Renal pelvis (tissue), 4 donors: ENCODE results near the gene TRIAP1. TPM values are rescaled to one million over a fixed set of nuclear protein-coding genes. Genes with fewer than 3 reads are reported as not detected.

Source experiments
- DNase-seq: peaks from one replicate; pipeline ENCODE4 v3.0.0-alpha.2; 2013
- polyA plus RNA-seq, 3 donors: library from polyadenylated mRNA; unstranded; fragments of 120-200 nt; gene quantifications; one replicate each; pipeline ENCODE4 v1.2.1, GENCODE V29; 2013; ENCODE audit not compliant: insufficient read length in 3 of 3

Gene TRIAP1
- polyA plus RNA-seq, 3 donors, result 37.1 to 43.4 (median 41.3) TPM

DNA sequence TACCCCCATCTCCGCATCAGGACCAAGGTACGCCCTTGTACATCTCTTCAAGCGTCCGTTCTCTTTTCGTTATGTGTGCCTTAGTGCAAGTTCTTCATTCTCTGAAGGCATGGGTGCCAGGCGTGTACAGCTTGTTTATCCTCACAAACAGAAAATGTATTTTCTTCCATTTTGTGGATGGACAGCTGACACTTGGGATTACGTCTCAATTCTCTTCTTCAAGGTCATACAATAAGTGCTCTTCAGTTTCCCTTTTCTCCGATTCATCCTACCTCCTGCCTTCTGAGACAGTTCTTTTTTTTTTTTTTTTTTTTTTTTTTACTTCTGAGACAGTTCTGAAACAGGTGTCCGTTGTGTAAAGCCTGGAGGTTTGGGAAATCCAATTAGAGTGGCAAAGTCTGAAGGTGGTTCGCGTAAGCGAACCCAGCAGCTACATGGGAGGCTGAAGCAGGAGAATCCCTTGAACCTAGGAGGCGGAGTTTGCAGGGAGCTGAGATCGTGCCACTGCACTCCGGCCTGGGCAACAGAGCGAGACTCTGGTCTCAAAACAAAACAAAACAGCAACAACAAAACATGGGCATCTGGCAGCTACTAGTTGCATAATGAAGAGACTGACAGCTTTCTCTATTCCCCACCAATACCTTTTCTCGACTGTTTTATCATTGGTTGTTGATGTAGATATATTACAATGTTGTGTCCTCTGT, 7.5 kb downstream of the TRIAP1 start:
- no peak for DNase-seq

DNA sequence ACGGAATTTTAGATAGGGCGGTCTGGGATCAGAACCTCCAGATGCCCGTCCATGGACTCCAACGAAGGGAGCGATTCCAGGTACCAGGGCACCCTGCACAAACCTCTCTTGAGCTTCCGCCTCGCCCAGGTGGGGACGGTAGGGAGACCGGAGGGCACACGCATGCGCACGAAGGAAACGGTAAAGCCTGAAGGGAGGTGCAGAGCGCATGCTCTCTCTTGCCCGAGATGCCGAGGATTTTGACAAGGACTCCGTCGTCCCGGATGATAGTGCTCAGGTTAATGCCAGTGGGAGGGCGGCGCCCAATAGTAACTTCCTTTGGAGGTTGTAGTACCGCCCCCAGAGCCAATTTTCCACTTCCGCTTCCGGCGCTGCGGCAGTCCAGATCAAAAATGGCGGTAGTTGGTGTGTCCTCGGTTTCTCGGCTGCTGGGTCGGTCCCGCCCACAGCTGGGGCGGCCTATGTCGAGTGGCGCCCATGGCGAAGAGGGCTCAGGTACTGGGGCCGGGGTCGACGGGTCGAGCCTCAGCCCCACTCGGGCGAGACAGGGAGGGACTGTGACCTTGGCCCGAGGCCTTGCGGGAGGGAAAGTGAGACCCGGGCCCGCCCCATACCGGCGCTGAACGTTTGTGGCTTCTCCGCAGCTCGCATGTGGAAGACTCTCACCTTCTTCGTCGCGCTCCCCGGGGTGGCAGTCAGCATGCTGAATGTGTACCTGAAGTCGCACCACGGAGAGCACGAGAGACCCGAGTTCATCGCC, 8.3 kb downstream of the TRIAP1 start, which contains the start of gene COX6A1:
Gene COX6A1, plus strand, starts transcription at position 379 of the 760 bp plus-strand sequence. Its CDS starts 14 bp downstream, at position 393.
- DNase-seq, result peak; percentile 98

DNA sequence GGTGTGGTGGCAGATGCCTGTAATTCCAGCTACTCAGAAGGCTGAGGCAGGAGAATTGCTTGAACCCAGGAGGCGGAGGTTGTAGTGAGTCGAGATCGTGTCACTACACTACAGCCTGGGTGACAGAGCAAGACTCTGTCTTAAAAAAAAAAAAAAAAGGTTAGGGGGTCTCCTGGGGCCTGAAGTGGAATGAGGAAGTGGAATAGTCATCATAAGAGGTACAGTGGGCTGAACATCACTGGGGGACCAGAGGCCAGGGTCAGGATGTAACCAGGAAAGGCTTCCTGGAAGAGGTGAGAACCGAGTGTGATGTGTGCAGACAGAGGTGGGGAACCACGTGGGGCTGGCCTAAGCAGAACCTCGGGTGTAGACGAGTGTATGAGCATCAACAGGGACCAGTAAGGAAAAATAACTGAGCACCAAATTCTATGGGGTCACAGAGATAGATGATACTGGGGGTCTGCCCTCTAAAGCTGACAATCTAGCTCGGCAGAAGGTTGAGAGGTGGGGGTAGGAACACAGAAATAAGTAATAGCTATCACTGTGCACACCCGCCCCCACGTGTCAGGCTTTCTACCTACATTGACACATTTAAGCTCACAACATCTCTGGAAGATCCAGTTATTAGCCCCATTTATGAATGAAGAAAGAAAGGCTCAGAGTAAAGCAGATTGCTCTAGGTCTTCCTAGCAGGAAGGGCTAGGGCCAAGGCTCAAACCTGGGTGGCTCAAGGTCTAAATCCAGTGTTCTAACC, 13.2 kb downstream of the TRIAP1 start:
- no peak for DNase-seq

DNA sequence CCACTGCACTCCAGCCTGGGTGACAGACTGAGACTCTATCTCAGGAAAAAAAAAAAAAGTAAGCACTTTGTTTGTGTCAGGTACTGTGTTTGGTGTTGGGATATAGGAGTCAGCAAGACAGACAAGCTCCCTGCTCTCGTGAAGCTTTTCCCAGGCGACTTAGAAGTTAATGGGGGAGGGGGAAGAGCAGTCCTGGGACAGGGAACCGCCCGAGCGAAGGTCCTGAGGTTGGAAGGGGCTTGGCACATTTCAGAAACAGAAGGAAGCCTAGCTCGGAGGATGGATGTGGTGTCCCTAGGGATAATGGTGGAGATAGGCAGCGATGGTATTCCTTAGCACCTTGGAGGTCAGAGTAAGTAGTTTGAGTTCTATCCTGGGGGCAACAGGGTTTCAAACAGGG, 16.8 kb downstream of the TRIAP1 start:
- no peak for DNase-seq

DNA sequence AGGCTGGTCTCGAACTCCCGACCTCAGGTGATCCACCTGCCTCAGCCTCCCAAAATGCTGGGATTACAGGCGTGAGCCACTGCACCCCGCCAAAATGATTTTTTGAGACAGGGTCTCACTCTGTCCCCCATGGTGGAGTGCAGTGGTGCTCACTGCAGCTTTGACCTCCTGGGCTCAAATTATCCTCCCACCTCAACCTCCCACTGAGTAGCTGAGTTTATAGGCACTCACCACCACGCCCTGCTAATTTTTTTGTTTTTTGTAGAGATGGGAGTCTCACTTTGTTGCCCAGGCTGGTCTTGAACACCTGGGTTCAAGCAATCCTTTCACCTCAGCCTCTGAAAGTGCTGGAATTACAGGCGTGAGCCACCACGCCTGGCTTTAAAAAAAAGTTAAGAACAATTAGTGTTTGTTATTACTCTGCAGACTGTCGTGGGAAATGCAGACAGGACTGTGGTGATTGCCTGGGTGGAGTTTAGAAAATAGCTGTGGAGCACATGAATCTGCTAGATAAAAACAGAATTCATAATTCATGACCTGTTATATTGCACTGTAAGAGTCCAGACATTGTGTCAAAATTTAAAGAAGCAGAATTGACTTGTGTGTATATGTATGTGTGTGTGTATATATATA, 17.5 kb downstream of the TRIAP1 start:
- no peak for DNase-seq

DNA sequence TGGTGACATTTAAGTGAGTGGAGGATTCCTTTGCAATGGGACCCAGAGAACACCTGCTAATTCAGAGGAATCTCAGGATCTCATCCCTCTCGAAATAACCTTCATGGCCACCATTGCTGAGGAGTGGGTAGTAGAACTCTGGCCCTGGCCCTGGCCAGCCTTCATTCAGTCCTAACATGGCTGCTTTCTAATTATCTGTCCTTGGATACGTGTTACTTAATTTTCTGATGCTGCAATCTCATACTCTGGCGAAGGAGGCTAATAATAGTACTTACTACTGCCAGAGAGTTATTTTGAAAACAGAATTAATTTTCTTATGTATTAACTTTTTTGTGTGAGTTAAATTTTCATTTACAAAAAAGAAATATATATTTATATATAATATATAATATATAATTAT, 20.4 kb downstream of the TRIAP1 start:
- no peak for DNase-seq

DNA sequence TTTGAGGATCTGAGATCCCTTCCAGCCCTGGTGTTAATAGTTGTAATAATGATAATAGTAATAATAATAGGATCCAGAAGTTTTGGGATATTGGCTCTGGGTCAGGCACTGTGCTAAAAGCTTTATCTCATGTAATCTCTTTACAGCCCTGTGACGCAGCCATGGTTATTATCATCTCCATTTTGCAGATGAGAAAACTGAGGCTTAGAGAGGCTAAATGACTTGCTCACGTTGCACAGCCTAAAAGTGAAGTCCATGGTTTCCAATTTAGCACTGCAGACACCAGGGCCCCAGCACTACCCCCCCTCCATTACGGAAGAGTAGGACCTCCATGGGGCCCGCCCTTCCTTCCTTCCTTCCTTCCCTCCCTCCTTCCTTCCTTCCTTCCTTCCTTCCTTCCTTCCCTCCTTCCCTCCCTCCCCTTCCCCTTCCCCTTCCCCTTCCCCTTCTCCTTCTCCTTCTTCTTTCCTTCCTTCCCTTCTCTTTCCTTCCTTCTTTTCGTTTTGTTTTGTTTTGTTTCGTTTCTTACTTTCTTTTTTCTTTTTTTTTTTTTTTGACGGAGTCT, 23.2 kb downstream of the TRIAP1 start:
- DNase-seq, result no peak

DNA sequence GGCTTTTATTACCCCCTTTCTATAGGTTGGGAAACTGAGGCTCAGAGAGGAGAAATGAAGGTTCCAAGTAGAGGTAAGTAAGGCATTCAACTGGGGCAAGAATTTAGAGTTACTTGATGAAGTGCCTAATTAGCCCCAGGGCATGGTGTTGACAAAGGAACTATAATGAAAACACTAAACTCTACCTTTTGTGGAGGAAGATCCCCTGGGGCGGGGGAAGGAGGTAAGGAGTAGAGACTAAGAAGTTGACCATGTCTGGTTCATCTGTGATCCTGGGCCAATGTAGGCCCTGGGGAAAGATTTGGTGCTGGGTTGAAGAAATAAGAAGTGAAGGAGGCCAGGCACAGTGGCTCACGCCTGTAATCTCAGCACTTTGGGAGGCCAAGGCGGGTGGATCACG, 24.5 kb downstream of the TRIAP1 start:
- DNase-seq, result no peak

DNA sequence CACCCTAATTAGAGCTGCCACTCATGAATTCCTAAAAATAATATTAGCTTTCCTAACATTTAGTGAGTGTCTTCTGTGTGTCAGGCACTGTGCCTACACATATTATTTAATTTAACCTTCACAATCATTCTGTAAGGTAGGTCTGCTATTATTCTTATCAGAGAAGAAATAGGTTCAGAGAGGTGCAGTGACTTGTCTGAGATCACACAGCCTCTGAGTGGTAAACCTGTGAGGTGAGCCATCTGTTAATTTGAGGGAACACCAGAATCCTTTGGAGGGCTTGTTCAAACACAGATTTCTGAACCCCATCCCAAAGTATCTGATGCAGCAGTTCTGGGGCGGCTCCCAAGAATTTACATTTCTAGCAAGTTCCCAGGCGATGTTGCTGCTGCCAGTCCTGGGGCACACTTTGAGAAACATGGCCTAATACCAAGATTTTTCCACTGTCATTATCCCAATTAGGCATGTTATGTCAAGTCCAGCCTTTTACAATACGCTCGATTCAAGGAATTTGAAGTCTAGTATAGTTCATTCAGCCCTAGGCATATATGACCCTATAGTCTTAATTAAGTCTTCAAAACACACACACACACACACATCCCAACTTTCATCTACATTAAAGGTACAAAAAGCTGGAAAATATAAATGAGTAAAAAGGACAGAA, 28.1 kb downstream of the TRIAP1 start:
- no peak for DNase-seq

DNA sequence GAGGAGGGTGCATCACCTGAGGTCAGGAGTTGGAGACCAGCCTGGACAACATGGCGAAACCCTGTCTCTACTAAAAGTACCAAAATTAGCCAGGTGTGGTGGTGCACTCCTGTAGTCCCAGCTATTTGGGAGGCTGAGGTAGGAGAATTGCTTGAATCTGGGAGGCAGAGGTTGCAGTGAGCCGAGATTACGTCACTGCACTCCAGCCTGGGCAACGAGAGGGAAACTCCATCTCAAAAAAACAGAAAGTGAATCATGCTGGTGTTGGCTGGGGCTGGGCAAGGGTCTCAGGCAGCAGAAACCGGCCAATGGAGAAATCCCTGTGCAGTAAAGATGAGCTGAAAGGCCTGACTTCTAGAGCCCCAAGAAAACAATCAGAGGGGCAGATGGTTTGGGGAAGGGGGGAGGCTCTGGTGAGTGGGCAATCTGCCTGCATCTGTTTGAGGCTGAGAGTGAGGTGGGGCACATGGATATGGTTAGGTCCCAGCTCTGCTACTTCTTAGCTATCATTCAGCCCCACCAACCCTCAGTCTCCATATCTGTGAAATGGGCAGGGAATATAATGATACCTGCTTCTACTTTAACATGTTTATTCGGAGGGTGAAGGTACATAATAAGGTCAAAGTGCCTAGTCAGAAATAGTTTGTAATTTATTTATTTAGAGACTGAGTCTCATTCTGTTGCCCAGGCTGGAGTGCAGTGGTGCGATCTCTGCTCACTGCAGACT, 29.5 kb downstream of the TRIAP1 start:
- no peak for DNase-seq

DNA sequence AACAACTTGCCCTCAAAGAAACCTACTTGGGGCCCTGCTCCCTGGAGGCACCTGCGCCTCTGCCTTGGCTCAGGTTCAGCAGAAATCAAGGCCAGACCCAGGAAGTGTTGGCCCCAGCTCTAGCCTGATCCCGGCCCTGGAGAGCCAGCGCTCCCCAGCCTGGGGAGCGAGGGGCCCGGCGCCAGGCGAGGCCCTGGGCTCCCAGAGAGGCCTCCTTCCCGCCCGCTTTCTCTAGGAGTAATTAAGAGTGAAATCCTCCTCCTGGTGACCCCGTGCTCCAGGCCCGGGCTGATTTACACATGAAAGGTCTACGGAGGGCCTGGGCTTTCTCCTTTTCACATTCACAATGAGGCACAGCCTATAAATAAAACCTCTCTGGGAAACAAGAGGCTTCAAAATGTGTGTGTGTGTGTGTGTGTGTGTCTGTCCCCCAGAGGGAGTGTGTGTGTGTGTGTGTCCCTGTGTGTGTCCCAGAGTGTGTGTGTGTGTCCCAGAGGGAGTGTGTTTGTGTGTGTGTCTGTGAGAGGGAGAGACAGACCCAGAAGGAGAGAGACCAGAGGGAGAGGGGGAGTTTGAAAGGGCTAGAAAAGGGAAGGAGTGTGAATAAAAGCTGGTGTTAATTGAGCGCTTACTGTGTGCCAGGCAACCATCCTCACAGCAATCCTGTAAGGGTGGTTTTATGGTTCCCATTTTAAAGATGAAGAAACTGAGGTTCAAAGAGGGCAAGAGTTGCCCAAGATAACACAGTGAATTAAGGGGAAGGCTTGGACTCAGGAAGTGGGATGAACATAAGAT, 32.1 kb downstream of the TRIAP1 start:
- DNase-seq, result peak; percentile 90

DNA sequence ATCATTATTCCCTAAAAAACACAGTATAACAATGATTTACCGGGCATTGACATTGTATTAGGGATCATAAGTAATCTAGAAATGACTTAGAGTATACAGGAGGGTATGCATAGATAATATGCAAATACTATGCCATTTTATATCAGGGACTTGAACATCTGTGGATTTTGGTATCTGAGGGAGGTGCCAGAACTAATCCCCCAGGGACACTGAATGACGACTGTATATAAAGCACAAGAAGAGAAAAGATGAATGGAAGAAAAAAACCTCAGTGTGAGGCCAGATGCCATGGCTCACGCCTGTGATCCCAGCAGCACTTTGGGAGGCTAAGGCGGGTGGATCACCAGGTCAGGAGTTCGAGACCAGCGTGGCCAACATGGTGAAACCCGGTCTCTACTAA, 33.8 kb downstream of the TRIAP1 start:
- DNase-seq, result no peak

DNA sequence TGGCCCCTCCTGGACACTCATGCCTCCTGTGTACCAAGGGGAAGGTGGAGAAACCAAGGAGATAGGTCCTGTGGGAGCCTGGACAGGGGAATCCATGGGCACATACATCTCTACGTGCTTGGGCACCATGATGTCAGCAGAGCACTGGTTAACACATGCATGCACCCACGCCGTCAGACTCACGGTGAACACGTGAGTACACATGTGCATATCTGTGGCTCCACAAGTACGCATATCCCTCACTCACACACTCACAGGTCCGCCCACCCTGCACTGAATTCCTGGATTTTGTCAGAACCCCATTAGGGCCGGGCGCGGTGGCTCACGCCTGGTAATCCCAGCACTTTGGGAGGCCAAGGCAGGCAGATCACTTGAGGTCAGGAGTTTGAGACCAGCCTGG, 37.4 kb downstream of the TRIAP1 start:
- no peak for DNase-seq

DNA sequence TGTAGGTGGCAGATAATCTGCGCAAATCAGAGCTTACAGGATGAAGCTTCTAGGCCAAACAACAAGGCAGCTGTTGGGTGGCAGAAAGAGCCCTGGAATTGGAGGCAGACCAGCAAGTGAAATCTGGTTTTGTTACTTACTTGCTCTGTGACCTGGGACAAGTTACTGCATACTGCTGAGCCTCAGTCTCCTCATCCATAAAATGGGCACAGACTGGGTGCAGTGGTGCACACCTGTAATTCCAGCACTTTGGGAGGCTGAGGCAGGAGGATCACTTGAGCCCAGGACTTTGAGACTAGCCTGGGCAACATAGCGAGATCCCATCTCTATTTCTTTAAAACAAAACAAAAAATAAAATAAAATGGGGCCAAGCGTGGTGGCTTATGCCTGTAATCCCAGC, 39.6 kb downstream of the TRIAP1 start:
- DNase-seq, result no peak

DNA sequence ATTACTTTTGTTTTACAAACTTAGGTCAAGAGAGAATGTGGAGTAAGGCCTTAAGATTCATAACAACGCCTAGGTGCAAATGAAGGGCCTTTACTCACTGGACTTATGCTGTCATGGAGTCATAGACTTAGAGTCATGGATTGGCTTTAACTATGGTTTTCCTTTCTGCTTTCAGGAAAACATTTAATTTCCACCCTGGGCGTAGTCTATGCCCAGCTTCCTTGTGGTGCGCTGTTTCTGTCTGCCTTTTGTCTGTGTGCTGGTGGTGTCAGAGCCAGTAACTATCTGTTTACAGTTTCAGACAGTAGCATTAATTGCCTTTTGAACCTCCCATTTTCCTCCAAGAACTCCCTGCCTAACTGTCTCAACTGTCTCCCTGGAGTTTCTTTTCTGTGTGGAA, 40.1 kb downstream of the TRIAP1 start:
- no peak for DNase-seq

DNA sequence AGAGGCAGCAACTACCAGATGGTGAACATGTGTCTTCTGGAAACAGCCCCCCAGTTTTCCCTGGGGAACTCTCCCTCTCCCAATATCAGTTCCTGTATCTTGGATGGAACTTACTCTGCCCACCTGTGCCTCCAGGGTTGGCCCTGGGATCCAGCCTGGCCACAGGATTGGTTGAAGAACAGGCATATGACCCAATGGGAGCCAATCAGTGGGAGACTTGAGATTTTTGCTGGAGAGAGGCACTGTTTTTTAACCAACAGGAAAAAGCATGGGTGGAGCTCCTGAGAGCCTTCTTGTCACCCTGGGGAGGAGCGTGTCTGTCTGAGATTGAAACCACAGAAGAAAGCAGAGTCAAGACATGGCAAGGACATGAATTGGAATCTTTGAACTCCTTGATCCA, 41.9 kb downstream of the TRIAP1 start:
- no peak for DNase-seq

DNA sequence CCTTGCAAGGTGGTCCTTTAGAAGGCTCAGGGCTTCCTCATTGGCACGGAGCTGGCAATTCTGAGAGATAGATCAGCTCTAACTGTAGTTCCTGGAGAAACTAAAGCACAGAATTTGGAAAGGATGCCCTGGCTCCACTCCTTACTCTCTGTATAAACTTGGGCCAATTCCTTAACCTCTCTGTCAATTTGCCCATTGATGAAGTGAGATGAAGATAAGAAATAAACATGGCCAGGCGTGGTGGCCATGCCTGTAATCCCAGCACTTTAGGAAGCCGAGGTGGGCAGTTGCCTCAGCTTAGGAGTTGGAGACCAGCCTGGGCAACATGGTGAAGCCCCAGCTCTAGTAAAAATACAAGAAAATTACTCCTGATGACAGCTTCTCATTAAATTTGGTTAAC, 42.3 kb downstream of the TRIAP1 start:
- no peak for DNase-seq

DNA sequence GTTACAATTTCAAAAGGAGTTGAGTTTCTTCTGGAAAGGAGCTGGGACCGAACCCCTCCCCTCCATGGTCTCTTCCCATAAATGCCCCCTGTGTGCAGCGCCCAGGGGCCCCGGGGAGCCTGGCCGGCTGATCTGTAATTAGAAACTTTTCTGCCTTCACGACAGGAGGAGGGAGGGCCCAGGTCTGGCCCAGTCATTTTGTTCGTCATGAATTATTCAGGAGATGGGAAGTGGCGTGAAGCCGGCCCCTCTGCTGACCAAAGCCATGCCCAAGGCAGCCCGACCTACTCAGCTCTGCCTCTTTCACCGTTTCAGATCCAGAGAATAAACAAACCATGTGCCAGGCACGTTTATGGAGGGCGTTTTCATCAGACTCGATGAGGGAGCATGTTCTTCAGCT, 44.0 kb downstream of the TRIAP1 start:
- peak; percentile 69 for DNase-seq

DNA sequence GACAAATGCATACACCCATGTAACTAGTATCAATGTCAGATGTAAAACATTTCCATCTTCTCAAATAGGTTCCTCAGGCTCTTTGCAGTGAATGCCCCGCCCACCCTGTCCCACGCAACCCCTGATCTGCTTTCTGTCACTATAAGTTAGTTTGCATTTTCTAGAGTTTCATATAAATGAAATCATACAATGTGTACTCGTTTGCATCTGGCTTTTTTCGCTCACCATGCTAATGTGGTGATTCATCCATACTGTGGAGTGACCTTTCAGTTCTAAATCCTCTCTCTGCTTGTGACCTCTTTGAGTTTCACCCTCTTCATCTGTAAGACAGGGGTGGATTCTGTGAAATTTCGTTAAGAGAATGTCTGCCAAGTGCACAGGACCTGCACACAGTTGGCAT, 46.7 kb downstream of the TRIAP1 start:
- DNase-seq, result no peak
